GM21825 (cell line): Measurements from ENCODE around the gene FGD4.
"Not testable (repeated sequence)": the region's sequence is repeated elsewhere in the genome, so short reads cannot be mapped to it uniquely, and the experiment has no call there.

ENCODE experiments used
- ATAC-seq: cut with Tn5 transposase; IDR thresholded peaks from one replicate; pipeline ENCODE4 v1.9.1; 2021; ENCODE audit warnings: mild to moderate bottlenecking, moderate library complexity; ENCODE audit not compliant: unreplicated experiment

FGD4 gene

GRCh38 chr12:32515137-32515873 is 115.9 kb downstream of the FGD4 start:
- ATAC-seq, result no peak

GRCh38 chr12:32516230-32516629 is 116.9 kb downstream of the FGD4 start:
- ATAC-seq, result no peak

- ATAC-seq, result no peak
These were observed 118.6 kb downstream of the FGD4 start for GRCh38 chr12:32517966-32518365.

- no peak for ATAC-seq
These were observed 119.7 kb downstream of the FGD4 start for GRCh38 chr12:32519047-32519446.

- ATAC-seq, result peak; percentile 74
These were observed 123.2 kb downstream of the FGD4 start for GRCh38 chr12:32522331-32523221.

- not testable (repeated sequence) for ATAC-seq
These were observed 126.4 kb downstream of the FGD4 start for GRCh38 chr12:32525802-32526201.

GRCh38 chr12:32526343-32526742 is 127.0 kb downstream of the FGD4 start:
- ATAC-seq, result not testable (repeated sequence)

- no peak for ATAC-seq
These were observed 133.1 kb downstream of the FGD4 start for GRCh38 chr12:32532422-32532821.

GRCh38 chr12:32532951-32533350 is 133.6 kb downstream of the FGD4 start:
- ATAC-seq, result no peak

- ATAC-seq, result not testable (repeated sequence)
These were observed 134.1 kb downstream of the FGD4 start for GRCh38 chr12:32533506-32533905.

GRCh38 chr12:32533971-32534590 is 134.7 kb downstream of the FGD4 start:
- peak; percentile 72 for ATAC-seq

- no peak for ATAC-seq
These were observed 135.3 kb downstream of the FGD4 start for GRCh38 chr12:32534698-32535097.

- no peak for ATAC-seq
These were observed 136.1 kb downstream of the FGD4 start for GRCh38 chr12:32535288-32535999.

GRCh38 chr12:32536000-32536345 is 136.6 kb downstream of the FGD4 start:
- no peak for ATAC-seq

- ATAC-seq, result no peak
These were observed 142.5 kb downstream of the FGD4 start for GRCh38 chr12:32541754-32542374.

GRCh38 chr12:32542428-32543229 is 143.3 kb downstream of the FGD4 start:
- ATAC-seq, result no peak

GRCh38 chr12:32544893-32545292 is 145.5 kb downstream of the FGD4 start:
- ATAC-seq, result no peak

GRCh38 chr12:32545413-32545980 is 146.1 kb downstream of the FGD4 start:
- ATAC-seq, result no peak

- ATAC-seq, result no peak
These were observed 146.9 kb downstream of the FGD4 start for GRCh38 chr12:32546272-32546671.
